ENCODE results near the gene JAZF1.
"Not testable (repeated sequence)": the region's sequence is repeated elsewhere in the genome, so short reads cannot be mapped to it uniquely, and the experiment has no call there.

Gene JAZF1

GRCh38 chr7:28018020-28018419 lies 162.6 kb downstream of the JAZF1 start:
- no peak for DNase-seq (ENCODE audit: low read depth, low spot score)
- peaks cover 4% of the 10 kb centered on the region for H3K4me1 ChIP-seq (ENCODE audit: insufficient read depth, insufficient read length)
- no peak overlapping the region for H3K4me3 ChIP-seq (ENCODE audit: insufficient read length, low read depth)
- no peaks in the 10 kb centered on the region for H3K36me3 ChIP-seq (ENCODE audit: insufficient read depth, insufficient read length, low read length)
- no peaks in the 10 kb centered on the region for H3K27me3 ChIP-seq (ENCODE audit: insufficient read depth, insufficient read length)
- TF ChIP-seq YY1 (IDR thresholded peaks at IDR 0.05; ENCODE audit: insufficient read depth, insufficient read length) = no peak
- no peak for TF ChIP-seq SUZ12 (IDR thresholded peaks at IDR 0.05; ENCODE audit: extremely low read depth, insufficient read depth, insufficient read length)
- no peak for TF ChIP-seq ZNF274 (IDR thresholded peaks at IDR 0.05; ENCODE audit: low read depth, low read length)
- H3K9ac ChIP-seq (ENCODE audit: insufficient read length, low read depth) = no peak overlapping the region
- H3K9me3 ChIP-seq (ENCODE audit: insufficient read depth, low read length) = peaks cover 13% of the 10 kb centered on the region; the same call in 1 of the 2 replicates

GRCh38 chr7:28017372-28017771 lies 163.2 kb downstream of the JAZF1 start:
- TF ChIP-seq ZNF274 (IDR thresholded peaks at IDR 0.05; ENCODE audit: low read depth, low read length) (no peak), SUZ12 (IDR thresholded peaks at IDR 0.05; ENCODE audit: extremely low read depth, insufficient read depth, insufficient read length) (no peak), YY1 (IDR thresholded peaks at IDR 0.05; ENCODE audit: insufficient read depth, insufficient read length) (no peak)
- H3K36me3 ChIP-seq (ENCODE audit: insufficient read depth, insufficient read length, low read length) = no peaks in the 10 kb centered on the region
- DNase-seq (ENCODE audit: low read depth, low spot score) = no peak
- peaks cover 4% of the 10 kb centered on the region for H3K4me1 ChIP-seq (ENCODE audit: insufficient read depth, insufficient read length)
- peaks cover 13% of the 10 kb centered on the region; the same call in 1 of the 2 replicates for H3K9me3 ChIP-seq (ENCODE audit: insufficient read depth, low read length)
- no peaks in the 10 kb centered on the region for H3K27me3 ChIP-seq (ENCODE audit: insufficient read depth, insufficient read length)
- H3K4me3 ChIP-seq (ENCODE audit: insufficient read length, low read depth) = no peak overlapping the region
- H3K9ac ChIP-seq (ENCODE audit: insufficient read length, low read depth) = no peak overlapping the region

- peaks cover 13% of the 10 kb centered on the region; the same call in 1 of the 2 replicates for H3K9me3 ChIP-seq (ENCODE audit: insufficient read depth, low read length)
- H3K27me3 ChIP-seq (ENCODE audit: insufficient read depth, insufficient read length) = no peaks in the 10 kb centered on the region
- H3K36me3 ChIP-seq (ENCODE audit: insufficient read depth, insufficient read length, low read length) = no peaks in the 10 kb centered on the region
- no peak for DNase-seq (ENCODE audit: low read depth, low spot score)
- no peak overlapping the region for H3K9ac ChIP-seq (ENCODE audit: insufficient read length, low read depth)
- peaks cover 4% of the 10 kb centered on the region for H3K4me1 ChIP-seq (ENCODE audit: insufficient read depth, insufficient read length)
- H3K4me3 ChIP-seq (ENCODE audit: insufficient read length, low read depth) = no peak overlapping the region
- TF ChIP-seq ZNF274 (IDR thresholded peaks at IDR 0.05; ENCODE audit: low read depth, low read length) (no peak), YY1 (IDR thresholded peaks at IDR 0.05; ENCODE audit: insufficient read depth, insufficient read length) (no peak), SUZ12 (IDR thresholded peaks at IDR 0.05; ENCODE audit: extremely low read depth, insufficient read depth, insufficient read length) (no peak)
These were observed 164.3 kb downstream of the JAZF1 start for GRCh38 chr7:28016297-28016696.

- peaks cover 4% of the 10 kb centered on the region for H3K4me1 ChIP-seq (ENCODE audit: insufficient read depth, insufficient read length)
- peaks cover 13% of the 10 kb centered on the region; the same call in 1 of the 2 replicates for H3K9me3 ChIP-seq (ENCODE audit: insufficient read depth, low read length)
- H3K27me3 ChIP-seq (ENCODE audit: insufficient read depth, insufficient read length) = no peaks in the 10 kb centered on the region
- H3K36me3 ChIP-seq (ENCODE audit: insufficient read depth, insufficient read length, low read length) = no peaks in the 10 kb centered on the region
- TF ChIP-seq SUZ12 (IDR thresholded peaks at IDR 0.05; ENCODE audit: extremely low read depth, insufficient read depth, insufficient read length) (no peak), YY1 (IDR thresholded peaks at IDR 0.05; ENCODE audit: insufficient read depth, insufficient read length) (no peak), ZNF274 (IDR thresholded peaks at IDR 0.05; ENCODE audit: low read depth, low read length) (no peak)
- H3K9ac ChIP-seq (ENCODE audit: insufficient read length, low read depth) = no peak overlapping the region
- H3K4me3 ChIP-seq (ENCODE audit: insufficient read length, low read depth) = no peak overlapping the region
- DNase-seq (ENCODE audit: low read depth, low spot score) = no peak
These were observed 165.4 kb downstream of the JAZF1 start for GRCh38 chr7:28015169-28015568.

- not testable (repeated sequence) for H3K36me3 ChIP-seq (ENCODE audit: insufficient read depth, insufficient read length, low read length); DNase-seq (ENCODE audit: low read depth, low spot score)
These were observed 166.3 kb downstream of the JAZF1 start for GRCh38 chr7:28014340-28014739.

GRCh38 chr7:28013441-28013840 lies 167.2 kb downstream of the JAZF1 start:
- no peak overlapping the region for H3K9ac ChIP-seq (ENCODE audit: insufficient read length, low read depth)
- TF ChIP-seq YY1 (IDR thresholded peaks at IDR 0.05; ENCODE audit: insufficient read depth, insufficient read length) (no peak), SUZ12 (IDR thresholded peaks at IDR 0.05; ENCODE audit: extremely low read depth, insufficient read depth, insufficient read length) (no peak), ZNF274 (IDR thresholded peaks at IDR 0.05; ENCODE audit: low read depth, low read length) (no peak)
- H3K4me1 ChIP-seq (ENCODE audit: insufficient read depth, insufficient read length) = peaks cover 4% of the 10 kb centered on the region
- DNase-seq (ENCODE audit: low read depth, low spot score) = no peak
- peaks cover 13% of the 10 kb centered on the region; the same call in 1 of the 2 replicates for H3K9me3 ChIP-seq (ENCODE audit: insufficient read depth, low read length)
- H3K4me3 ChIP-seq (ENCODE audit: insufficient read length, low read depth) = no peak overlapping the region
- no peaks in the 10 kb centered on the region for H3K36me3 ChIP-seq (ENCODE audit: insufficient read depth, insufficient read length, low read length)
- H3K27me3 ChIP-seq (ENCODE audit: insufficient read depth, insufficient read length) = no peaks in the 10 kb centered on the region

More at GRCh38 chr7:28014340-28014739, 166.3 kb downstream of the JAZF1 start:
- not testable (repeated sequence) for H3K9ac ChIP-seq (ENCODE audit: insufficient read length, low read depth); H3K4me3 ChIP-seq (ENCODE audit: insufficient read length, low read depth); H3K27me3 ChIP-seq (ENCODE audit: insufficient read depth, insufficient read length); H3K4me1 ChIP-seq (ENCODE audit: insufficient read depth, insufficient read length)
- peaks cover 13% of the 10 kb centered on the region; the same call in 1 of the 2 replicates for H3K9me3 ChIP-seq (ENCODE audit: insufficient read depth, low read length)

GRCh38 chr7:28013019-28013418 lies 167.6 kb downstream of the JAZF1 start:
- Histone ChIP-seq H3K9me3 (ENCODE audit: insufficient read depth, low read length) (peaks cover 13% of the 10 kb centered on the region; the same call in 1 of the 2 replicates), H3K9ac (ENCODE audit: insufficient read length, low read depth) (no peak overlapping the region), H3K4me3 (ENCODE audit: insufficient read length, low read depth) (no peak overlapping the region), H3K4me1 (ENCODE audit: insufficient read depth, insufficient read length) (peaks cover 2% of the 10 kb centered on the region), H3K27me3 (ENCODE audit: insufficient read depth, insufficient read length) (no peaks in the 10 kb centered on the region), H3K36me3 (ENCODE audit: insufficient read depth, insufficient read length, low read length) (no peaks in the 10 kb centered on the region)
- DNase-seq (ENCODE audit: low read depth, low spot score) = no peak
- TF ChIP-seq SUZ12 (IDR thresholded peaks at IDR 0.05; ENCODE audit: extremely low read depth, insufficient read depth, insufficient read length) (no peak), YY1 (IDR thresholded peaks at IDR 0.05; ENCODE audit: insufficient read depth, insufficient read length) (no peak), ZNF274 (IDR thresholded peaks at IDR 0.05; ENCODE audit: low read depth, low read length) (no peak)
